HG02938 (cell line): Measurements from ENCODE around the gene PTMS.

Experiments
- ATAC-seq: cut with Tn5 transposase; IDR thresholded peaks from one replicate; pipeline ENCODE4 v1.9.1; 2021; ENCODE audit warnings: mild to moderate bottlenecking, moderate library complexity; ENCODE audit not compliant: unreplicated experiment

The PTMS gene

GRCh38 chr12:6752167-6752920 lies 13.8 kb upstream of the PTMS start:
- no peak for ATAC-seq

- ATAC-seq: peak; percentile 91
Measured at GRCh38 chr12:6752921-6753771, 13.0 kb upstream of the PTMS start, which contains the start of gene MLF2. Gene MLF2, minus strand, starts transcription at chr12:6753141. Its CDS starts 807 bp downstream, at chr12:6752334.

- no peak for ATAC-seq
Measured at GRCh38 chr12:6753772-6754356, 12.3 kb upstream of the PTMS start.

- no peak for ATAC-seq
Measured at GRCh38 chr12:6754411-6754810, 11.8 kb upstream of the PTMS start.

- no peak for ATAC-seq
Measured at GRCh38 chr12:6757028-6757690, 9.0 kb upstream of the PTMS start.

GRCh38 chr12:6758506-6759095 lies 7.6 kb upstream of the PTMS start:
- no peak for ATAC-seq

- no peak for ATAC-seq
Measured at GRCh38 chr12:6759741-6760140, 6.4 kb upstream of the PTMS start.

GRCh38 chr12:6763380-6763779 lies 2.8 kb upstream of the PTMS start:
- no peak for ATAC-seq

GRCh38 chr12:6764011-6764828 lies 1.9 kb upstream of the PTMS start:
- peak; percentile 86 for ATAC-seq

- ATAC-seq: no peak
Measured at GRCh38 chr12:6765048-6765633, 1.0 kb upstream of the PTMS start.

GRCh38 chr12:6766651-6767349 lies 637 bp downstream of the PTMS start:
- ATAC-seq: peak; percentile 36

- ATAC-seq: no peak
Measured at GRCh38 chr12:6767353-6768319, 1.5 kb downstream of the PTMS start.

- no peak for ATAC-seq
Measured at GRCh38 chr12:6768437-6768914, 2.3 kb downstream of the PTMS start.

- no peak for ATAC-seq
Measured at GRCh38 chr12:6768990-6769389, 2.8 kb downstream of the PTMS start.

GRCh38 chr12:6769666-6770065 lies 3.5 kb downstream of the PTMS start:
- ATAC-seq: no peak

- ATAC-seq: no peak
Measured at GRCh38 chr12:6770094-6770493, 3.9 kb downstream of the PTMS start.

GRCh38 chr12:6770600-6770999 lies 4.4 kb downstream of the PTMS start:
- ATAC-seq: no peak

GRCh38 chr12:6771091-6771495 lies 4.9 kb downstream of the PTMS start:
- no peak for ATAC-seq
